C4-2B (cell line): ENCODE measurements around the gene ZMYM1.

Experiments used
- CTCF ChIP-seq: fragments of 450-650 bp; conservative IDR thresholded peaks from 2 replicates; pipeline ENCODE4 v1.5.1; 2017; ENCODE audit warnings: mild to moderate bottlenecking
- ZFX ChIP-seq: fragments of 450-650 bp; IDR thresholded peaks from 2 replicates; pipeline ENCODE4 v1.6.1; 2017

- TF ChIP-seq CTCF (no peak), ZFX (no peak)
Measured at GRCh38 chr1:35115459-35116383, 36.5 kb downstream of the ZMYM1 start.
